ENCODE results near the gene CNNM4.
A peak's percentile ranks its signal among the peaks of the same experiment; 100 is the strongest.

CNNM4 gene

GRCh38 chr2:96759548-96759947, 1.2 kb upstream of the CNNM4 start:
- DNase-seq, result no peak

- peak; percentile 67 for DNase-seq
These were observed 507 bp downstream of the CNNM4 start for GRCh38 chr2:96760986-96761832.

GRCh38 chr2:96762529-96763311, 2.0 kb downstream of the CNNM4 start:
- peak; percentile 21 for DNase-seq

GRCh38 chr2:96763511-96764252, 3.0 kb downstream of the CNNM4 start:
- peak; percentile 41 for DNase-seq

- DNase-seq, result peak; percentile 38
These were observed 3.5 kb downstream of the CNNM4 start for GRCh38 chr2:96764253-96764637.

- no peak for DNase-seq
These were observed 6.6 kb downstream of the CNNM4 start for GRCh38 chr2:96767135-96767871.

- DNase-seq, result no peak
These were observed 7.4 kb downstream of the CNNM4 start for GRCh38 chr2:96768083-96768561.

- no peak for DNase-seq
These were observed 9.1 kb downstream of the CNNM4 start for GRCh38 chr2:96769814-96770213.

- no peak for DNase-seq
These were observed 9.9 kb downstream of the CNNM4 start for GRCh38 chr2:96770442-96771202.

- DNase-seq, result no peak
These were observed 11.3 kb downstream of the CNNM4 start for GRCh38 chr2:96771796-96772618.

- no peak for DNase-seq
These were observed 12.4 kb downstream of the CNNM4 start for GRCh38 chr2:96772903-96773671.

GRCh38 chr2:96773922-96774321, 13.2 kb downstream of the CNNM4 start:
- DNase-seq, result peak; percentile 45

GRCh38 chr2:96775160-96775559, 14.5 kb downstream of the CNNM4 start:
- DNase-seq, result no peak

GRCh38 chr2:96783388-96783787, 22.7 kb downstream of the CNNM4 start:
- no peak for DNase-seq

- no peak for DNase-seq
These were observed 26.7 kb downstream of the CNNM4 start for GRCh38 chr2:96787411-96787810.

GRCh38 chr2:96788442-96789244, 27.9 kb downstream of the CNNM4 start:
- no peak for DNase-seq

- no peak for DNase-seq
These were observed 28.5 kb downstream of the CNNM4 start for GRCh38 chr2:96789245-96789617.

- no peak for DNase-seq
These were observed 32.4 kb downstream of the CNNM4 start for GRCh38 chr2:96792772-96793749.

Data from NCI-H146 (cell line).